Measurements from ENCODE around the gene DNAJC11.

DNA sequence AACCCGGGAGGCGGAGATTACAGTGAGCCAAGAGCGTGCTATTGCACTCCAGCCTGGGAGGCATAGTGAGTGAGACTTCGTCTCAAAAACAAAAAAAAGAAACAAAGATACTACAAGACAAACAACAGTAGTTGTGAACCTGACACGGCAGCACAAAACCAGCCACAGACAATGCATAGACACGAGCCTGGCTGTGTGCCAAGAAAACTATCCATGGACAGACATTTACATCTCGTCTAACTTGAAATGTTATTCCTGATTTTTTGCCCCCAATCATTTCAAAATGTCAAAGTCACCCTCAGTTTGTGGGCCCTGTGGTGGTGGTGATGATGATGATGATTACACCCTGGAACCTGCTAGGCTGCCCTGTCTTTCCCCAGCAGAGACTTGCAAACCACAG, 105.3 kb downstream of the DNAJC11 start:
- TF ChIP-seq, protein P1, sequence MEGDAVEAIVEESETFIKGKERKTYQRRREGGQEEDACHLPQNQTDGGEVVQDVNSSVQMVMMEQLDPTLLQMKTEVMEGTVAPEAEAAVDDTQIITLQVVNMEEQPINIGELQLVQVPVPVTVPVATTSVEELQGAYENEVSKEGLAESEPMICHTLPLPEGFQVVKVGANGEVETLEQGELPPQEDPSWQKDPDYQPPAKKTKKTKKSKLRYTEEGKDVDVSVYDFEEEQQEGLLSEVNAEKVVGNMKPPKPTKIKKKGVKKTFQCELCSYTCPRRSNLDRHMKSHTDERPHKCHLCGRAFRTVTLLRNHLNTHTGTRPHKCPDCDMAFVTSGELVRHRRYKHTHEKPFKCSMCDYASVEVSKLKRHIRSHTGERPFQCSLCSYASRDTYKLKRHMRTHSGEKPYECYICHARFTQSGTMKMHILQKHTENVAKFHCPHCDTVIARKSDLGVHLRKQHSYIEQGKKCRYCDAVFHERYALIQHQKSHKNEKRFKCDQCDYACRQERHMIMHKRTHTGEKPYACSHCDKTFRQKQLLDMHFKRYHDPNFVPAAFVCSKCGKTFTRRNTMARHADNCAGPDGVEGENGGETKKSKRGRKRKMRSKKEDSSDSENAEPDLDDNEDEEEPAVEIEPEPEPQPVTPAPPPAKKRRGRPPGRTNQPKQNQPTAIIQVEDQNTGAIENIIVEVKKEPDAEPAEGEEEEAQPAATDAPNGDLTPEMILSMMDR (IDR thresholded peaks at IDR 0.05; ENCODE audit: poor library complexity), result no peak
- TF ChIP-seq EZH2 (IDR thresholded peaks at IDR 0.05; ENCODE audit: borderline replicate concordance), result no peak
- no peak for TF ChIP-seq EZH2phosphoT487 (IDR thresholded peaks at IDR 0.05; ENCODE audit: low read depth, severe bottlenecking, unreplicated experiment)

All from hepatocyte (in vitro differentiated cells).